Activated CD8-positive, alpha-beta memory T cell treated with anti-CD3 and anti-CD28 coated beads, Interleukin-2, amount 50 U/mL, for 4 hours (primary cell): ENCODE results near the gene XYLB.

Experiments
- DNase-seq: peaks from one replicate; pipeline ENCODE4 v3.0.0-alpha.2; 2020

XYLB gene

DNA sequence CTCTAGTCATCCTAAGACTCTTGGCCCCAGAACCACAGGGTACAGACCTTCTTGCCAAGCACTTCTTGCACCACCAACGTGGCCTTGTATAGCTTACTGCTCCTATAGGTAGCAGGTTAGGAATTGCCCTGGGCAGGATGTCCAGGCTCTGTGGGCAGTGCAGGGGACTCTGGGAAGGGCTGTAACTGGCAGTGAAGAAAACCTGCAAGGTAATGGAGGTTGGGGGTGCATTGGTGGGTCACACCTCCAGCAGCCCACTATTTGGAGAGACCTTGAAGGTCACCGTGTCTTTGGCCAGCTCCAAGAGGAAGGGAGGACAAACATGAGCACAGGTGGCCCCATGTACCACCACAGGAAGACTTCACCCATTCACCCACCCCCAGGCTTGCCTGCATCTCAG, 21.3 kb upstream of the XYLB start:
- DNase-seq = no peak

DNA sequence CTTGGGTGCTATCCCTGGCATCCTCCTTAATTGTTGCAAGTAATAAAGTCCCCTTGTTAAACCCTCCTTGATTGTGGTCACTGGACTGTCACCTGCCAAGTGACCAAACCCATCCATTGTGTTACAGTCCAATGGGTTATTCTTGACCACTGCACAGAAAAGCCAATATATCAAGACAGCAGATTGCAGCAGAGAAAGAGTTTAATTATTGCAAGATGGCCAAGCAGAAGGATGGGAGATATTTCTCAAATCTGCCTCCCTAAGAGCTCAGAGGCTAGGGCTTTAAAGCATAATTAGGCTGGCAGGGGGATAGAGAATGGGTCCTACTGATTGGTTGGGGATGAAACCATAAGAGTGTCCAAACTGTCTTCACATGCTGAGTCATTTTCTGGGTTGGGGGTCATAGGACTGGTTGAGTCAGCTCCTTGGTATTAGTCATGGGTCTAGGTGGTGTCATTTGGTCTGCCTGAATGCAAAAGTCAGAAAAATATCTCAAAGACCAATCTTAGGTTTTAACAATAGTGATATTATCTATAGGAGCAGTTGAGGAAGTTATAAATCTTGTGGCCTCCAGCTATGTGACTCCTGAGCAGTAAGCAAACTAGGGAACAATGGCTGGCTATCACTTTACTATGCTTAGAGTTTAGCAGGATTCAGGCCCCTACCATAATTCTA, 19.1 kb upstream of the XYLB start:
- DNase-seq = no peak

DNA sequence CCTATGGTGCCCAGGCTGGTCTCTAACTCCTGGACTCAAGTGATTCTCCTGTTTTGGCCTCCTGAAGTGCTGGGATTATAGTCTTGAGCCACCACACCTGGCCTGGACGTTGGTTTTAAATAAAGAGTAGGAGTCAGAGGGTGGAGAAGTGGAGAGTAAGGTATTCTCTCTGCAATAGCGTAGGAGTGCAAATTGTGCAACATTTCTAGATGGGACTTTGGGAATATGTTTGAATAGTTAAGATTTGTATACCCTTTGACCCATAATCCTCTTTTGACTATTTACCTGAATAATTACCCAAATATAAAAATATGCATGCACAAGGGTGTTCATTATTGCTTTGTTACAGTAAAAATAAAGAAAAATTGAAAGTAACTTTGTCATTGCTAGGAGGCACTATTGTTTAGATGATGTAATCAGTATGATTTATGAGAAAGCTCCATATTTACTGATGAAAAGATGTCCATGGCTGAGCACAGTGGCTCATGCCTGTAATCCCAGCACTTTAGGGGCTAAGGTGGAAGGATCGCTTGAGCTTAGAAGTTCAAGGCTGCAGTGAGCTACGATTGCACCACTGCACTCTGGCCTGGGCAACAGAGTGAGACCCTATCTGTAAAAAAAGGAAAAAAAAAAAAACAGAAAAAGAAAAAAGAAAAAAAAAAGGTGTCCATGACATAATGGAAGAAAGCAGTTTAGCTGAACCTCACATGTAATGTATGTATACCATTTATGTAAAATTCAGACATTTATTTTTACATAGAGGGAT, 15.1 kb upstream of the XYLB start:
- DNase-seq = no peak

DNA sequence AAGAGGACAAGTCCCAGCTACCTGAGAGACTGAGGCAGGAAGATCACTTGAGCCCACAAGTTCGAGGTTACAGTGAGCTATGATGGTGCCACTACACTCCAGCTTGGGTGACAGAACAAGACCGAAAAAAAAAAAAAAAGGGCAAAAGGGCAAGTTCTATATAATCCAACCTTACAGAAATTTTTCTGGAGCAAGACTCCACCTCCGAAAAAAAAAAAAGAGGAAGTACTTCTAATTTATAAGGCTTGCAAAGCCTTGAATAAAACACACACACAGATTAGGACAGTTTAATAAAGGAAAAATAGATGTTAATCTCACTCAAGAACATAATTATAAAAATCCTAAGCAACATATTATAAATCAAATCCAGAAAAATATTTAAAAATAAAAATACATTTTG, 14.4 kb upstream of the XYLB start:
- DNase-seq = no peak

GRCh38 chr3:38334142-38335055, 12.2 kb upstream of the XYLB start:
- no peak for DNase-seq

GRCh38 chr3:38335263-38335662, 11.3 kb upstream of the XYLB start:
- no peak for DNase-seq

DNA sequence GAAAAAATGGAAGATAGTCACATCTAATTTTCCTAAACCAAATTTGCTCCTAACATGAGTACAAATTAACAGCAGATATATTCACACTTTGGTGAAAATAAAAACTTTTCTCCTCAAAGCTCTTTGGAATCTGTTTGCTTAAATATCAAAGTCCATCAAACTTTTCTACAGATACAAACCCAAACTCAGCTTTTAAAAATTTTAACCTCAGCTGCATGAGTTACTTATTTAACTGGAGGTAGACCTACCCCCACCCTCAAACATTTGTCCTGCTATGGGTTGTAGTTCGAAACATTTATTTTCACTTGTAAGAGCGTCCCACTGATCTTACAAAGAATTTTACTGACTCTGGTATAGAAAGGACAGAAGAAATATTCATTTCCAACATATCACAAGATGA, 8.9 kb upstream of the XYLB start:
- no peak for DNase-seq

GRCh38 chr3:38343797-38344594, 2.6 kb upstream of the XYLB start:
- no peak for DNase-seq

GRCh38 chr3:38345879-38346586, 552 bp upstream of the XYLB start:
- no peak for DNase-seq

GRCh38 chr3:38347421-38348200, 1.0 kb downstream of the XYLB start:
- no peak for DNase-seq

DNA sequence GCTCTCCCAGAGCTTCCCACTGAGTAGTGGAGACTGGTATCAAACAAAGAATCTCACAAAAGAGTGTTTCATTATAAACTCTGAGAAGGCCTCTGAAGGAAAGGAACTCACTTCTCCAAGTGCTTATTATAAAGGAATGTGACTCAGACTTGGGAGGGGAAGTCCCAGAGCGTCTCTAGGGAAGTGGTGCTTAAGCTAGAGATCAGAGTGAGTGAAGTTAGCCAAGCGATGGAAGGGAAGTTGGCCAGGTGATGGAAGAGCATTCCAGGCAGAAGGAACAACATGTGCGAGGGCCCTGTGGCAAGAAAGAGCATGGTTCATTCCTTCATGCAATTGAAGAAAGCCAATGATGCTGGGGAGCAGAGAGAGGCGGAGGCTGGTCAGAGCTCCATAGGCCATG, 2.3 kb downstream of the XYLB start:
- no peak for DNase-seq

DNA sequence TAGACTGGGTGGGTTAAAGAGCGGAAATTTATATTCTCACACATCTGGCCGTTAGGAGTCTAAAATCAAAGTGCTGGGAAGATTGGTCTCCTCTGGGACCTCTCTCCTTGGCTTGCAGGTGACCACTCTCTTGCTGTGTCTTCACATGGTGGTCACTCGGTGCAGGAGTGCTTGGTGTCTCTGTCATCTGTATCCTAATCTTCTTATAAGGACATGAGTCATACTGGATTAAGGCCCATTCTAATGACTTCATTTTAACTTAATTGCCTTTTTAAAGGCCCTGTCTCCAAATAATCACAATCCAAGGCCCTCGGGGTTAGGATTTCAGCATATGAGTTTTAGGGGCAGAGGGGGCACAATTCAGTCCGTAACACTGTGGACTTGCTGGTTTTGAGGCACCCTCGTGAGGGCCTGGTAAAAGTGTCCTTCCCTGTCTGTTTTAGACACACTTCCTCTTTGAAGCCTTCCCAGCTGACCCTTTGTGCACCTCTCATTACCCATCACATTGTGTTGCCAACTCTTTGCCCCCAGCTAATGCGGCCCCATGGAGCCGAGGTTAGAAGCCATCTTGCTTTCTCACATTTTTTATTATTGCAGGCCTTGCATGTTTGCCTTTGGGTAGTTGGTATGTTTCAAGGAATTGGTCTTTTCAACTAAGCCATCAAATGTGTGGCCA, 3.2 kb downstream of the XYLB start:
- DNase-seq = no peak

- DNase-seq = no peak
These were observed 6.6 kb downstream of the XYLB start for GRCh38 chr3:38353151-38353550.

DNA sequence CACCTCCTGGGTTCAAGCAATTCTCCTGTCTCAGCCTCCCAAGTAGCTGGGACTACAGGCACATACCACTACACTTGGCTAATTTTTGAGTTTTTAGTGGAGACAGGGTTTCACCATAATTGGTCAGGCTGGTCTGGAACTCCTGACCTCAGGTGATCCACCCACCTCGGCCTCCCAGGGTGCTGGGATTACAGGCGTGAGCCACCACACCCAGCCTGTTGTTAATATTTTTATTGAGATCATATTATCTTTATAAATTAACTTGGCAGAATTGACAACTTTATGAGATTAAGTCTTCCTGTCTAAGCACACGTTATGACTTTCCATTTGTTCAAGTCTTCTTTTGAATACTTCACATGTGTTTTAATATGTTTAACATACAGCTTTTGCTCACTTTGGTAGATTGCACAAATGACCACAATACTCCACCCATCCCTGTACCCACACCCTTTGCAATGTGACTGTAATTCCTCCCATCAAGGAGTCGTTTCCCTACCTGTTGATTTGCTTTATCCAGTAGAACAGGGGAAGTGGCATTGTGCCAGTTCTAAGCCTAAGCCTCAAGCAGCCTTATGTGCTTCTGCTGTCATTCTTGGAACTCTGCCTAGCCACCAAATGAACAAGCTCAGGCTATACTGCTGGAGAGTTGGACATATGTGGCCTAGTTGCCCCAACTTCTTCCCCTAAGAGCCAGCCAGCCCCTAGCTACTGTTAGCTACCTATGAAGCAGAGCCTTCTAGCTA, 8.2 kb downstream of the XYLB start:
- DNase-seq = no peak

DNA sequence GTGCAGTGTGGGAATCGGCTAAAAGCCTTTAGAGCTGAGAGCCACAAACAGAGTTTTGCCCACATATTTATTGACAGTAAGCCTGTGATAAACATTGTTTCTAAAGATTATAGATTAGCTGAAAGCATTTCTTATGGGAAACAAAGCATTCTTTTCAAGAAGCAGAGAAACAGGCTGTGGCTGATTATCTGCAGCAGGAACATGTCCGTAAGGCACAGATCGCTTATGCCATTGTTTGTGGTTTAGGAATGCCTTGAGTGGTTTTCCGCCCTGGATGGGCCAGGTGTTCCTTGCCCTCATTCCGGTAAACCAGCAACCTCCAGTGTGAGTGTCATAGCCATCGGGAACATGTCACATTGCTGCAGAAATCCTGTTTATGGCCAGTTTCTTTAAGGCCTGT, 12.5 kb downstream of the XYLB start:
- DNase-seq = no peak

DNA sequence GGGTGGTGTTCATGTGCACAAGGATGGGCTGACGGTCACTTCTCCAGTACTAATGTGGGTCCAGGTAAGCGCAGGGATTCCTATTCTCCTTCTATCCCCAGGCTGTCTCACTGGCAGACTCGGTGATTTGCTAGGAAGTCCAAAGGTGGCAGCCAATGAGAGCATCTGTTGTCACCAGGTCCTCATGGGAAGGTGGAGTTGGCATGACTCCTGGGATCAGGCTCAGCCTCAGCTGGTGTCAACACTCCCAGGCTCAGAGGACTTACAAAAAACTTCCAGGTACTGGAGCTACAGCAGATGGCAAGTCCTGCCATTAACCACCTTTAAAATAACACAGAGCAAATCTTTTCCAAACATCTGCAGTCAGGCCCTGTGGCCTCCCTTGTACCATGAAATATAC, 13.8 kb downstream of the XYLB start:
- no peak for DNase-seq

GRCh38 chr3:38361496-38361895, 14.9 kb downstream of the XYLB start:
- DNase-seq = no peak

GRCh38 chr3:38362825-38363224, 16.2 kb downstream of the XYLB start:
- DNase-seq = no peak

GRCh38 chr3:38364721-38365400, 18.3 kb downstream of the XYLB start:
- no peak for DNase-seq
